SK-N-SH (cell line): ENCODE measurements around the gene SNRPF. TPM values are rescaled to one million over a fixed set of nuclear protein-coding genes. Genes with fewer than 3 reads are reported as not detected.
"Not testable (repeated sequence)": the region's sequence is repeated elsewhere in the genome, so short reads cannot be mapped to it uniquely, and the experiment has no call there.

Source experiments
- CTCF ChIA-PET: fragments of 300-600, 350-600 bp; formaldehyde crosslinking; extraction: SDS; loops from one replicate; lab custom pipeline; 2021; lab: Yijun Ruan, JAX
- POLR2A ChIA-PET: fragments of 350-600 bp; sonication (Branson Sonifier 250); formaldehyde crosslinking; extraction: SDS; loops from one replicate; lab custom pipeline; 2020; ENCODE audit warnings: antibody characterized with exemption, inconsistent platforms; lab: Yijun Ruan, JAX
- DNase-seq: peaks from one replicate; pipeline ENCODE4 v3.0.0; 2012
- H2AFZ ChIP-seq: fragments of 200-600 bp; sonication (generic); 2 replicates; pipeline ENCODE4 v1.8.1; 2016; ENCODE audit warnings: antibody characterized with exemption, mild to moderate bottlenecking, low read depth
- H3F3A ChIP-seq: fragments of 200-600 bp; sonication (generic); replicated peaks from 2 replicates; pipeline ENCODE3; 2016; ENCODE audit warnings: antibody characterized with exemption, mild to moderate bottlenecking; ENCODE audit not compliant: insufficient read depth
- H3K27ac ChIP-seq, 2 experiments: fragments of 200-500 bp in 1 of 2; fragments of 200-600 bp in 1 of 2; sonication (Bioruptor generic) in 1 of 2; sonication (generic), shearing (Covaris generic) in 1 of 2; 2 replicates each; pipeline versions ENCODE4 v1.5.1 to v1.6.1; 2014 to 2016; ENCODE audit warnings: low read depth in 2 of 2, inconsistent platforms in 1 of 2, low read length in 1 of 2, mild to moderate bottlenecking in 1 of 2, mixed read lengths in 1 of 2
- H3K27me3 ChIP-seq: fragments of 200-600 bp; sonication (generic), shearing (Covaris generic); 2 replicates; pipeline ENCODE4 v1.6.1; 2016; ENCODE audit warnings: mixed run types; ENCODE audit not compliant: insufficient read depth
- H3K36me3 ChIP-seq, 2 experiments: fragments of 200-500 bp in 1 of 2; fragments of 200-600 bp in 1 of 2; sonication (Bioruptor generic) in 1 of 2; sonication (generic) in 1 of 2; replicated peaks in 1 of 2; 2 replicates each; pipeline versions ENCODE3 to v1.5.1; 2014 to 2016; ENCODE audit warnings: low read length in 1 of 2, mild to moderate bottlenecking in 1 of 2; ENCODE audit not compliant: insufficient read depth in 2 of 2, control insufficient read depth in 1 of 2
- H3K4me1 ChIP-seq, 2 experiments: fragments of 200-500 bp in 1 of 2; fragments of 200-600 bp in 1 of 2; sonication (Bioruptor generic) in 1 of 2; sonication (generic), shearing (Covaris generic) in 1 of 2; 2 replicates each; pipeline versions ENCODE4 v1.5.1 to v1.6.1; 2014 to 2016; ENCODE audit warnings: low read depth in 1 of 2, low read length in 1 of 2, mixed run types in 1 of 2; ENCODE audit not compliant: insufficient read depth in 2 of 2, control insufficient read depth in 1 of 2
- H3K4me2 ChIP-seq: fragments of 200-600 bp; sonication (generic), shearing (Covaris generic); 2 replicates; pipeline ENCODE4 v1.6.1; 2017; ENCODE audit warnings: mixed run types
- H3K4me3 ChIP-seq, 2 experiments: fragments of 200-500 bp in 1 of 2; fragments of 200-600 bp in 1 of 2; sonication (Bioruptor generic) in 1 of 2; sonication (generic), shearing (Covaris generic) in 1 of 2; 2 replicates each; pipeline versions ENCODE4 v1.5.1 to v1.8.1; 2014 to 2016; ENCODE audit warnings: low read depth in 2 of 2, inconsistent platforms in 1 of 2, low read length in 1 of 2, mild to moderate bottlenecking in 1 of 2, mixed read lengths in 1 of 2, moderate library complexity in 1 of 2
- H3K79me2 ChIP-seq: fragments of 200-600 bp; sonication (generic); 2 replicates; pipeline ENCODE4 v1.8.1; 2017; ENCODE audit warnings: mild to moderate bottlenecking; ENCODE audit not compliant: insufficient read depth
- H3K9ac ChIP-seq: fragments of 200-600 bp; sonication (generic); 2 replicates; pipeline ENCODE4 v1.6.1; 2017; ENCODE audit warnings: mixed run types
- H3K9me2 ChIP-seq: fragments of 200-600 bp; sonication (generic); 2 replicates; pipeline ENCODE4 v1.6.1; 2017; ENCODE audit warnings: mixed run types
- H3K9me3 ChIP-seq: fragments of 200-600 bp; sonication (generic); 2 replicates; pipeline ENCODE4 v1.6.1; 2017; ENCODE audit warnings: mixed run types, mild to moderate bottlenecking, moderate library complexity
- H4K20me1 ChIP-seq: fragments of 200-600 bp; sonication (generic); 2 replicates; pipeline ENCODE4 v1.6.1; 2017; ENCODE audit warnings: mild to moderate bottlenecking, mixed run types; ENCODE audit not compliant: insufficient read depth
- MXI1 ChIP-seq: IDR thresholded peaks from 2 replicates; pipeline ENCODE4 v1.6.1; 2012; ENCODE audit warnings: mild to moderate bottlenecking, low read depth, low read length, improper control_type of control experiment
- RFX5 ChIP-seq: IDR thresholded peaks from 2 replicates; pipeline ENCODE4 v1.6.1; 2012; ENCODE audit warnings: mild to moderate bottlenecking, improper control_type of control experiment, low read length
- RXRA ChIP-seq: IDR thresholded peaks from 2 replicates; pipeline ENCODE4 v1.4.0; 2012; ENCODE audit warnings: low read depth, mild to moderate bottlenecking, borderline replicate concordance
- TEAD4 ChIP-seq: IDR thresholded peaks from 2 replicates; pipeline ENCODE4 v1.4.0; 2012; ENCODE audit warnings: mild to moderate bottlenecking, borderline replicate concordance; ENCODE audit not compliant: insufficient read depth
- WGBS: methylation state at CpG from one replicate; pipeline ENCODE4 v1.1.6; 2017; ENCODE audit warnings: low lambda C conversion rate; 5-methylcytosine and 5-hydroxymethylcytosine counted together
- polyA plus RNA-seq, 3 experiments: library from polyadenylated mRNA; depleted of rRNA; stranded (reverse); fragments of >200 nt; gene quantifications; 2 replicates each; pipeline ENCODE4 v1.2.3, GENCODE V29; 2012
- TF ChIP-seq, protein P1 (sequence below): IDR thresholded peaks from 2 replicates; pipeline ENCODE4 v1.4.0; 2012; ENCODE audit warnings: low read depth, borderline replicate concordance

Gene SNRPF
- polyA plus RNA-seq, 1 of the 3 experiments (the other 2 are of a cell fraction): 62.5 TPM

- TF ChIP-seq, protein P1, sequence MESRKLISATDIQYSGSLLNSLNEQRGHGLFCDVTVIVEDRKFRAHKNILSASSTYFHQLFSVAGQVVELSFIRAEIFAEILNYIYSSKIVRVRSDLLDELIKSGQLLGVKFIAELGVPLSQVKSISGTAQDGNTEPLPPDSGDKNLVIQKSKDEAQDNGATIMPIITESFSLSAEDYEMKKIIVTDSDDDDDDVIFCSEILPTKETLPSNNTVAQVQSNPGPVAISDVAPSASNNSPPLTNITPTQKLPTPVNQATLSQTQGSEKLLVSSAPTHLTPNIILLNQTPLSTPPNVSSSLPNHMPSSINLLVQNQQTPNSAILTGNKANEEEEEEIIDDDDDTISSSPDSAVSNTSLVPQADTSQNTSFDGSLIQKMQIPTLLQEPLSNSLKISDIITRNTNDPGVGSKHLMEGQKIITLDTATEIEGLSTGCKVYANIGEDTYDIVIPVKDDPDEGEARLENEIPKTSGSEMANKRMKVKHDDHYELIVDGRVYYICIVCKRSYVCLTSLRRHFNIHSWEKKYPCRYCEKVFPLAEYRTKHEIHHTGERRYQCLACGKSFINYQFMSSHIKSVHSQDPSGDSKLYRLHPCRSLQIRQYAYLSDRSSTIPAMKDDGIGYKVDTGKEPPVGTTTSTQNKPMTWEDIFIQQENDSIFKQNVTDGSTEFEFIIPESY: no peak
Observed at GRCh38 chr12:95809000-95809680, 49.6 kb upstream of the SNRPF start (continued).

DNA sequence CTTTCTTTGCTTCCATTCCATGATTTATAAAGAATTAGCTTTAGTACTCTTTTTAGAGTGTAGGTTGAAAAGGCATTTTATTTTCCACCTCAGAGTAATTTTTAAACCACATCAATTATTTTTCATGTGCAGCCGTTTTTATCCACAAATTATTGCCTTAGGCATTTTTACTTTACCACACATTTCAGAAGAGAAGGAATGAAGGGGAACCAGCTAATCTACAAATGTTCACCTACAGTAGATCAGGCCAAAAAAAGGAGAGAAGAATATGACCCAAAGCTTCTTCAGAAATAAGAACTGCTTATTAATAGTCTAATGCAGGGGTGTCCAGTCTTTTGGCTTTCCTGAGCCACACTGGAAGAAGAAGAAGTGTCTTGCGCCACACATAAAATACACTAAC lies 48.3 kb upstream of the SNRPF start:
- H3K79me2 ChIP-seq: no peaks in the 10 kb centered on the region
- TF ChIP-seq RXRA: no peak
- TF ChIP-seq MXI1: no peak
- no peak for TF ChIP-seq TEAD4
- TF ChIP-seq RFX5: no peak
- TF ChIP-seq, all 33 proteins: peak for 0
- no peaks in the 10 kb centered on the region for H3K9me2 ChIP-seq
- CTCF ChIA-PET: interaction anchor here (0.7 to 3.2 kb wide), 7 partner anchors 10 to 236 kb away, joined by 3 to 17 read pairs (median 4); no protein-coding TSS in a partner anchor
- POLR2A ChIA-PET: interaction anchor here (0.6 kb wide), 1 partner anchor 13 kb away, joined by 3 read pairs; no protein-coding TSS in a partner anchor
- H3K36me3 ChIP-seq: no peaks in the 10 kb centered on the region
- DNase-seq: no peak
- no peak overlapping the region for H3K27ac ChIP-seq
- no peak overlapping the region for H3K4me3 ChIP-seq
- H3K4me1 ChIP-seq: peaks cover 0 to 9% of the 10 kb centered on the region in 2 experiments; a peak in 1 of 4 replicates
- peaks cover 12% of the 10 kb centered on the region; the same call in 1 of the 2 replicates for H3K27me3 ChIP-seq
- no peak overlapping the region for H3K4me2 ChIP-seq
- 52% methylated on average over 2 of the region's 2 CpGs for WGBS
- H2AFZ ChIP-seq: no peak overlapping the region
- no peaks in the 10 kb centered on the region for H3K9me3 ChIP-seq
- H3F3A ChIP-seq: peaks cover 12% of the 10 kb centered on the region
- H3K9ac ChIP-seq: no peak overlapping the region
- H4K20me1 ChIP-seq: no peaks in the 10 kb centered on the region

GRCh38 chr12:95812155-95812554 lies 46.6 kb upstream of the SNRPF start:
- DNase-seq, H4K20me1 ChIP-seq, H3K4me3 ChIP-seq, H3K27ac ChIP-seq, H3F3A ChIP-seq, H3K4me1 ChIP-seq, H3K79me2 ChIP-seq, POLR2A ChIA-PET, H3K4me2 ChIP-seq, H3K9me3 ChIP-seq, H3K9ac ChIP-seq, H2AFZ ChIP-seq, H3K36me3 ChIP-seq, H3K9me2 ChIP-seq: not testable (repeated sequence)
- 79% methylated on average over 4 of the region's 4 CpGs for WGBS
- H3K27me3 ChIP-seq: peaks cover 12% of the 10 kb centered on the region; the same call in 1 of the 2 replicates
- CTCF ChIA-PET: interaction anchor here (1.6 to 3.2 kb wide), 3 partner anchors 37 to 237 kb away, joined by 4 to 17 read pairs (median 9); no protein-coding TSS in a partner anchor
